ENCODE results near the gene C1QTNF1.

The C1QTNF1 gene

DNA sequence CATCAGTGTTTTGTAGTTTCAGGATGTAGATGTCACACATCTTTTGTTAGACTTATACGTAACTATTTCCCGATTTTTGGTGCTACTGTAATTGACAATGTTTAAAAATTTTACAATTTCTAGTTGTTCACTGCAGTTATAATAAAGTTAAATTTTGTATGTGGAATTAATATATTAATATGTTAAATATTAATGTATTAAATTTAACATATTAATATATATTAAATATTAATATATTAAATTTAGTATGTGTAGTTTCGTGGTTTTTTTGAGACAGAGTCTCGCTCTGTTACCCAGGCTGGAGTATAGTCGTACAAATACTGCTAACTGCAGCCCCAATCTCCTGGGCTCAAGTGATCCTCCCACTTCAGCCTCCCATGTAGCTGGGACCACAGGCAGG is 38.6 kb upstream of the C1QTNF1 start:
- no peak for ATAC-seq
- TF ChIP-seq ESRRG (CRISPR knock-in tag; IDR thresholded peaks at IDR 0.05) (no peak), SNAI2 (CRISPR knock-in tag; IDR thresholded peaks at IDR 0.05) (no peak), ZC3H10 (CRISPR knock-in tag; IDR thresholded peaks at IDR 0.05) (no peak), RARB (CRISPR knock-in tag; IDR thresholded peaks at IDR 0.05) (no peak), ZNF565 (CRISPR knock-in tag; conservative IDR thresholded peaks at IDR 0.05; ENCODE audit: low read depth) (no peak), ZNF8 (CRISPR knock-in tag; IDR thresholded peaks at IDR 0.05) (no peak), BACH2 (CRISPR knock-in tag; IDR thresholded peaks at IDR 0.05; ENCODE audit: borderline replicate concordance) (no peak), CSDC2 (CRISPR knock-in tag; IDR thresholded peaks at IDR 0.05) (no peak), PPARA (CRISPR knock-in tag; IDR thresholded peaks at IDR 0.05; ENCODE audit: borderline replicate concordance) (no peak), ZNF70 (CRISPR knock-in tag; IDR thresholded peaks at IDR 0.05) (no peak), GLIS3 (CRISPR knock-in tag; IDR thresholded peaks at IDR 0.05) (no peak), TOX (CRISPR knock-in tag; IDR thresholded peaks at IDR 0.05; ENCODE audit: borderline replicate concordance) (no peak), OSR1 (CRISPR knock-in tag; IDR thresholded peaks at IDR 0.05) (no peak), ARNTL (CRISPR knock-in tag; IDR thresholded peaks at IDR 0.05; ENCODE audit: borderline replicate concordance, low read depth) (no peak), ZFP30 (CRISPR knock-in tag; IDR thresholded peaks at IDR 0.05) (no peak)
- TF ChIP-seq, protein P1, sequence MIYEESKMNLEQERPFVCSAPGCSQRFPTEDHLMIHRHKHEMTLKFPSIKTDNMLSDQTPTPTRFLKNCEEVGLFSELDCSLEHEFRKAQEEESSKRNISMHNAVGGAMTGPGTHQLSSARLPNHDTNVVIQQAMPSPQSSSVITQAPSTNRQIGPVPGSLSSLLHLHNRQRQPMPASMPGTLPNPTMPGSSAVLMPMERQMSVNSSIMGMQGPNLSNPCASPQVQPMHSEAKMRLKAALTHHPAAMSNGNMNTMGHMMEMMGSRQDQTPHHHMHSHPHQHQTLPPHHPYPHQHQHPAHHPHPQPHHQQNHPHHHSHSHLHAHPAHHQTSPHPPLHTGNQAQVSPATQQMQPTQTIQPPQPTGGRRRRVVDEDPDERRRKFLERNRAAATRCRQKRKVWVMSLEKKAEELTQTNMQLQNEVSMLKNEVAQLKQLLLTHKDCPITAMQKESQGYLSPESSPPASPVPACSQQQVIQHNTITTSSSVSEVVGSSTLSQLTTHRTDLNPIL (CRISPR knock-in tag; IDR thresholded peaks at IDR 0.05; ENCODE audit: low read depth), result no peak
- TF ChIP-seq, protein P2, sequence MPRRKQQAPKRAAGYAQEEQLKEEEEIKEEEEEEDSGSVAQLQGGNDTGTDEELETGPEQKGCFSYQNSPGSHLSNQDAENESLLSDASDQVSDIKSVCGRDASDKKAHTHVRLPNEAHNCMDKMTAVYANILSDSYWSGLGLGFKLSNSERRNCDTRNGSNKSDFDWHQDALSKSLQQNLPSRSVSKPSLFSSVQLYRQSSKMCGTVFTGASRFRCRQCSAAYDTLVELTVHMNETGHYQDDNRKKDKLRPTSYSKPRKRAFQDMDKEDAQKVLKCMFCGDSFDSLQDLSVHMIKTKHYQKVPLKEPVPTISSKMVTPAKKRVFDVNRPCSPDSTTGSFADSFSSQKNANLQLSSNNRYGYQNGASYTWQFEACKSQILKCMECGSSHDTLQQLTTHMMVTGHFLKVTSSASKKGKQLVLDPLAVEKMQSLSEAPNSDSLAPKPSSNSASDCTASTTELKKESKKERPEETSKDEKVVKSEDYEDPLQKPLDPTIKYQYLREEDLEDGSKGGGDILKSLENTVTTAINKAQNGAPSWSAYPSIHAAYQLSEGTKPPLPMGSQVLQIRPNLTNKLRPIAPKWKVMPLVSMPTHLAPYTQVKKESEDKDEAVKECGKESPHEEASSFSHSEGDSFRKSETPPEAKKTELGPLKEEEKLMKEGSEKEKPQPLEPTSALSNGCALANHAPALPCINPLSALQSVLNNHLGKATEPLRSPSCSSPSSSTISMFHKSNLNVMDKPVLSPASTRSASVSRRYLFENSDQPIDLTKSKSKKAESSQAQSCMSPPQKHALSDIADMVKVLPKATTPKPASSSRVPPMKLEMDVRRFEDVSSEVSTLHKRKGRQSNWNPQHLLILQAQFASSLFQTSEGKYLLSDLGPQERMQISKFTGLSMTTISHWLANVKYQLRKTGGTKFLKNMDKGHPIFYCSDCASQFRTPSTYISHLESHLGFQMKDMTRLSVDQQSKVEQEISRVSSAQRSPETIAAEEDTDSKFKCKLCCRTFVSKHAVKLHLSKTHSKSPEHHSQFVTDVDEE (CRISPR knock-in tag; IDR thresholded peaks at IDR 0.05), result no peak
- TF ChIP-seq, protein P3, sequence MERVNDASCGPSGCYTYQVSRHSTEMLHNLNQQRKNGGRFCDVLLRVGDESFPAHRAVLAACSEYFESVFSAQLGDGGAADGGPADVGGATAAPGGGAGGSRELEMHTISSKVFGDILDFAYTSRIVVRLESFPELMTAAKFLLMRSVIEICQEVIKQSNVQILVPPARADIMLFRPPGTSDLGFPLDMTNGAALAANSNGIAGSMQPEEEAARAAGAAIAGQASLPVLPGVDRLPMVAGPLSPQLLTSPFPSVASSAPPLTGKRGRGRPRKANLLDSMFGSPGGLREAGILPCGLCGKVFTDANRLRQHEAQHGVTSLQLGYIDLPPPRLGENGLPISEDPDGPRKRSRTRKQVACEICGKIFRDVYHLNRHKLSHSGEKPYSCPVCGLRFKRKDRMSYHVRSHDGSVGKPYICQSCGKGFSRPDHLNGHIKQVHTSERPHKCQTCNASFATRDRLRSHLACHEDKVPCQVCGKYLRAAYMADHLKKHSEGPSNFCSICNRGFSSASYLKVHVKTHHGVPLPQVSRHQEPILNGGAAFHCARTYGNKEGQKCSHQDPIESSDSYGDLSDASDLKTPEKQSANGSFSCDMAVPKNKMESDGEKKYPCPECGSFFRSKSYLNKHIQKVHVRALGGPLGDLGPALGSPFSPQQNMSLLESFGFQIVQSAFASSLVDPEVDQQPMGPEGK (CRISPR knock-in tag; IDR thresholded peaks at IDR 0.05; ENCODE audit: borderline replicate concordance), result no peak
- TF ChIP-seq, protein P4, sequence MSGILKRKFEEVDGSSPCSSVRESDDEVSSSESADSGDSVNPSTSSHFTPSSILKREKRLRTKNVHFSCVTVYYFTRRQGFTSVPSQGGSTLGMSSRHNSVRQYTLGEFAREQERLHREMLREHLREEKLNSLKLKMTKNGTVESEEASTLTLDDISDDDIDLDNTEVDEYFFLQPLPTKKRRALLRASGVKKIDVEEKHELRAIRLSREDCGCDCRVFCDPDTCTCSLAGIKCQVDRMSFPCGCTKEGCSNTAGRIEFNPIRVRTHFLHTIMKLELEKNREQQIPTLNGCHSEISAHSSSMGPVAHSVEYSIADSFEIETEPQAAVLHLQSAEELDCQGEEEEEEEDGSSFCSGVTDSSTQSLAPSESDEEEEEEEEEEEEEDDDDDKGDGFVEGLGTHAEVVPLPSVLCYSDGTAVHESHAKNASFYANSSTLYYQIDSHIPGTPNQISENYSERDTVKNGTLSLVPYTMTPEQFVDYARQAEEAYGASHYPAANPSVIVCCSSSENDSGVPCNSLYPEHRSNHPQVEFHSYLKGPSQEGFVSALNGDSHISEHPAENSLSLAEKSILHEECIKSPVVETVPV (CRISPR knock-in tag; IDR thresholded peaks at IDR 0.05), result no peak
- TF ChIP-seq, protein P5, sequence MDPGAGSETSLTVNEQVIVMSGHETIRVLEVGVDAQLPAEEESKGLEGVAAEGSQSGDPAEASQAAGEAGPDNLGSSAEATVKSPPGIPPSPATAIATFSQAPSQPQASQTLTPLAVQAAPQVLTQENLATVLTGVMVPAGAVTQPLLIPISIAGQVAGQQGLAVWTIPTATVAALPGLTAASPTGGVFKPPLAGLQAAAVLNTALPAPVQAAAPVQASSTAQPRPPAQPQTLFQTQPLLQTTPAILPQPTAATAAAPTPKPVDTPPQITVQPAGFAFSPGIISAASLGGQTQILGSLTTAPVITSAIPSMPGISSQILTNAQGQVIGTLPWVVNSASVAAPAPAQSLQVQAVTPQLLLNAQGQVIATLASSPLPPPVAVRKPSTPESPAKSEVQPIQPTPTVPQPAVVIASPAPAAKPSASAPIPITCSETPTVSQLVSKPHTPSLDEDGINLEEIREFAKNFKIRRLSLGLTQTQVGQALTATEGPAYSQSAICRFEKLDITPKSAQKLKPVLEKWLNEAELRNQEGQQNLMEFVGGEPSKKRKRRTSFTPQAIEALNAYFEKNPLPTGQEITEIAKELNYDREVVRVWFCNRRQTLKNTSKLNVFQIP (CRISPR knock-in tag; IDR thresholded peaks at IDR 0.05; ENCODE audit: borderline replicate concordance, low read depth), result no peak

DNA sequence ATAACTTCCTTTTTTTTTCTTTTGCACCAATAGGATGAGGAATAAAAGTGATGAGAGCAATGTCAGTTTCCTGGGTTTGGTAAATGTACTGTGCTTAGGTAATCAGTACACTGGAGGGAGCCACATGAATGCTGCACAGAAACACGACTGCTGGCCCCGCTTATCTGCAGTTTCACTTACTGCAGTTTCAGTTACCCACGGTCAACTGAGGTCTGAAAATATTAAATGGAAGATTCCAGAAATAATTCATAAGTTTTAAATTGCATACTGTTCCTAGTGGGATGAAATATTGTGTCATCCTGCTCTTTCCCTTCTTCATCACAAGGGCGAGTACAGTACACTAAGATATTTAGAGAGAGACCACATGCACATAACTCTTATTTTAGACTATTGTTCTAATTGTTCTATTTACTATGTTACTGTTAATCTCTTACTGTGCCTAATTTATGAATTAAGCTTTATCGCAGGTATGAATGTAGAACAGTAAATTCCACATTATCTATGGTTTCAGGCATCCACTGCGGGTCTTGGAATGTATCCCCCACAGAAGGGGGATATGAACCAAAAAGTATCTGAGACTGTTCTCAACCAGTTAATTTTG is 37.8 kb upstream of the C1QTNF1 start:
- TF ChIP-seq ZNF70 (CRISPR knock-in tag; IDR thresholded peaks at IDR 0.05) (no peak), CSDC2 (CRISPR knock-in tag; IDR thresholded peaks at IDR 0.05) (no peak), PPARA (CRISPR knock-in tag; IDR thresholded peaks at IDR 0.05; ENCODE audit: borderline replicate concordance) (no peak), ZNF565 (CRISPR knock-in tag; conservative IDR thresholded peaks at IDR 0.05; ENCODE audit: low read depth) (no peak), TCF4 (CRISPR knock-in tag; IDR thresholded peaks at IDR 0.05; ENCODE audit: borderline replicate concordance) (no peak)
- peak; percentile 44 for ATAC-seq

Data from SK-N-SH treated with all-trans-retinoic acid at 6 μM for 48 hours (cell line).